Hepatocyte (in vitro differentiated cells): ENCODE measurements around the gene LHB. TPM values are rescaled to one million over a fixed set of nuclear protein-coding genes. Genes with fewer than 3 reads are reported as not detected.

ENCODE experiments used
- DNase-seq: peaks from one replicate; pipeline ENCODE4 v3.0.0-alpha.2; 2016; ENCODE audit warnings: low spot score
- H2AFZ ChIP-seq: fragments of 200-600 bp; sonication (generic); 2 replicates; pipeline ENCODE4 v1.6.0; 2016; ENCODE audit warnings: antibody characterized with exemption, mild to moderate bottlenecking
- H3K27ac ChIP-seq: fragments of 200-600 bp; sonication (generic); 2 replicates; pipeline ENCODE4 v1.5.1; 2016; ENCODE audit warnings: mild to moderate bottlenecking
- H3K27me3 ChIP-seq: fragments of 200-600 bp; sonication (generic); 2 replicates; pipeline ENCODE4 v1.6.1; 2016
- H3K36me3 ChIP-seq: fragments of 200-600 bp; sonication (generic); replicated peaks from 2 replicates; pipeline ENCODE4 v1.5.1; 2016; ENCODE audit warnings: low read depth; ENCODE audit not compliant: insufficient read depth
- H3K4me1 ChIP-seq: fragments of 200-600 bp; sonication (generic); 2 replicates; pipeline ENCODE4 v1.5.1; 2016; ENCODE audit warnings: mild to moderate bottlenecking, moderate library complexity; ENCODE audit not compliant: insufficient read depth
- H3K4me2 ChIP-seq: fragments of 200-600 bp; sonication (generic); 2 replicates; pipeline ENCODE4 v1.6.0; 2016
- H3K4me3 ChIP-seq: fragments of 200-600 bp; sonication (generic); 2 replicates; pipeline ENCODE4 v1.5.1; 2016; ENCODE audit warnings: mild to moderate bottlenecking
- H3K79me2 ChIP-seq: fragments of 200-600 bp; sonication (generic); 2 replicates; pipeline ENCODE4 v1.6.0; 2017; ENCODE audit warnings: mild to moderate bottlenecking
- H3K9me2 ChIP-seq: fragments of 200-600 bp; sonication (generic); replicated peaks from 2 replicates; pipeline ENCODE4 v1.6.0; 2017; ENCODE audit warnings: mild to moderate bottlenecking; ENCODE audit not compliant: insufficient read depth
- H3K9me3 ChIP-seq: fragments of 200-600 bp; sonication (generic); 2 replicates; pipeline ENCODE4 v1.5.1; 2016; ENCODE audit warnings: low read depth, mild to moderate bottlenecking
- H4K20me1 ChIP-seq: fragments of 200-600 bp; sonication (generic); 2 replicates; pipeline ENCODE4 v1.6.0; 2016; ENCODE audit warnings: mild to moderate bottlenecking; ENCODE audit not compliant: insufficient read depth, poor library complexity, severe bottlenecking
- CTCF ChIP-seq: fragments of 200-600 bp; sonication (generic); IDR thresholded peaks from 2 replicates; pipeline ENCODE4 v1.5.1; 2016; ENCODE audit warnings: antibody characterized with exemption, mild to moderate bottlenecking; ENCODE audit not compliant: poor library complexity
- EZH2 ChIP-seq: fragments of 200-600 bp; sonication (generic); IDR thresholded peaks from 2 replicates; pipeline ENCODE4 v1.6.1; 2016; ENCODE audit warnings: antibody characterized with exemption, mild to moderate bottlenecking, borderline replicate concordance
- EZH2phosphoT487 ChIP-seq: fragments of 200-600 bp; sonication (generic); IDR thresholded peaks from one replicate; pipeline ENCODE4 v1.6.1; 2018; ENCODE audit warnings: antibody characterized with exemption, mild to moderate bottlenecking, low read depth, moderate library complexity; ENCODE audit not compliant: unreplicated experiment, severe bottlenecking
- WGBS: methylation state at CpG from one replicate; pipeline ENCODE4 v1.1.6; 2016; ENCODE audit warnings: low lambda C conversion rate; ENCODE audit errors: missing lambda C conversion rate; 5-methylcytosine and 5-hydroxymethylcytosine counted together
- polyA plus RNA-seq: library from polyadenylated mRNA; unstranded; fragments of >200 nt; fragmentation: Nextera tagmentation; extraction: Ambion mirVana; gene quantifications from 2 replicates; pipeline ENCODE4 v1.2.1, GENCODE V29; 2016
- total RNA-seq: library from RNA; depleted of rRNA; stranded (reverse); fragments of >200 nt; gene quantifications from 2 replicates; pipeline ENCODE4 v1.2.3, GENCODE V29; 2014

LHB gene
- total and polyA plus RNA-seq, 2 experiments from 2014 or later = not detected

DNA sequence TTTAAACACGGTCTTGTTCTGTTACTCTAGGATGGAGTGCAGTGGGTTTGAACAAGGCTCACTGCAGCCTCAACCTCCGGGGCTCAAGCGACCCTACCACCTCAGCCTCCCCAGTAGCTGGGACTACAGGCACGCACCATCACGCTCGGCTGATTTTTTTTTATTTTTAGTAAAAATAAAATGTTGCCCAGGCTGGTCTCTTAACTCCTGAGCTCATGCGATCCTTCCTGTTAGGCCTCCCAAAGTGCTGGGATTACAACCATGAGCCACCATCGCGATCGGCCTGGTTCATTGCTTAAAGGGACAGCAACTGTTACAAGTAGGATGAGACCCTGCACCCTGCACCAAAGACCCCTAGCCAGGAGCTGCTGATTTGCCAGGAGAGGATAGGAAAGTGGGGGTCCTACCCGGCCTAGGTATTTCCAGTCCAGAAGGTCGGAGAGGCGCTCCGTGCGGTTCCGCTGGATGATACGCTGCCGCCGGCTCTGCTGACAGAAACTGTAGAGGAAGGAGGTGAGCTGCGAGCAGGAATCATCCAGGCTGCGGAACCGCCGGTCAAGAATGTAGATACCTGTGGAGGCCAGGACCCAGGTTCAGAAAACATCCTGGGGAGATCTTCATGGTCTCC, 46.6 kb downstream of the LHB start:
- Histone ChIP-seq H3K27me3 (no peaks in the 10 kb centered on the region), H2AFZ (no peak overlapping the region), H3K9me3 (no peaks in the 10 kb centered on the region), H3K79me2 (peaks cover 20% of the 10 kb centered on the region), H3K36me3 (no peaks in the 10 kb centered on the region), H3K9me2 (no peaks in the 10 kb centered on the region), H4K20me1 (peaks cover 21% of the 10 kb centered on the region), H3K27ac (no peak overlapping the region), H3K4me3 (no peak overlapping the region), H3K4me2 (no peak overlapping the region), H3K4me1 (no peaks in the 10 kb centered on the region)
- whole genome bisulfite sequencing = 93% methylated on average over 23 of the region's 23 CpGs
- DNase-seq = no peak
- TF ChIP-seq EZH2phosphoT487 (no peak), EZH2 (no peak), CTCF (no peak)

GRCh38 chr19:48969276-48970138, 47.4 kb downstream of the LHB start:
- WGBS = 96% methylated on average over 44 of the region's 45 CpGs

DNA sequence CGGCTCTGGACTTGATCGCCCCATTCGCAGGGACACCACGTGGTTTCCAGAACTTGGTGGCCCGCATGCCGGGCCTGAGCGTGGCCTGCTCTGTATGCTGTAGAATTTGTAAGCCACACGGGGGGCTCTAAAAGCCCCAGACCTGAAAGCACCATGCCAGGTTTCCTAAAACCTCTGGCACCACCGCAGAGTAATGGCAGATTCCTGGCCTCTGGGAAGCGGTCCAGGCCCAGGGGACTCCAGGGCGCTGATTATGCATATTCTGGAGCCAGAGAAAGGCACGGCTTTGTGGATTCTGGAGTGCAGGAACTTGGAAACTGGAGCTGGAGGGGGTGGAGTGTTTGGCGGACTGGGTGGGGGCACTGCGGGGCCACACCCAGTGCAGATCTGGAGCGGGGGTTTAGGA, 48.1 kb downstream of the LHB start:
- H3K79me2 ChIP-seq = peaks cover 20% of the 10 kb centered on the region
- no peak overlapping the region for H3K4me3 ChIP-seq
- H2AFZ ChIP-seq = no peak overlapping the region
- H4K20me1 ChIP-seq = peaks cover 21% of the 10 kb centered on the region
- 96% methylated on average over 12 of the region's 15 CpGs for WGBS
- no peaks in the 10 kb centered on the region for H3K36me3 ChIP-seq
- H3K27me3 ChIP-seq = no peaks in the 10 kb centered on the region
- H3K4me1 ChIP-seq = peaks cover 11% of the 10 kb centered on the region
- H3K9me2 ChIP-seq = no peaks in the 10 kb centered on the region
- no peak overlapping the region for H3K27ac ChIP-seq
- H3K4me2 ChIP-seq = no peak overlapping the region
- H3K9me3 ChIP-seq = no peaks in the 10 kb centered on the region
- DNase-seq = no peak
- no peak for TF ChIP-seq EZH2
- TF ChIP-seq EZH2phosphoT487 = no peak
- TF ChIP-seq CTCF = no peak

More at GRCh38 chr19:48969276-48970138, 47.4 kb downstream of the LHB start:
- Histone ChIP-seq H3K9me3 (no peaks in the 10 kb centered on the region), H3K36me3 (no peaks in the 10 kb centered on the region), H3K4me1 (peaks cover 4% of the 10 kb centered on the region), H3K27ac (no peak overlapping the region), H2AFZ (no peak overlapping the region), H3K4me2 (no peak overlapping the region), H3K9me2 (no peaks in the 10 kb centered on the region), H3K4me3 (no peak overlapping the region), H3K79me2 (peaks cover 20% of the 10 kb centered on the region), H4K20me1 (peaks cover 21% of the 10 kb centered on the region), H3K27me3 (no peaks in the 10 kb centered on the region)
- TF ChIP-seq CTCF (no peak), EZH2 (no peak), EZH2phosphoT487 (no peak)
- DNase-seq = no peak
